Stimulated activated CD8-positive, alpha-beta memory T cell treated with anti-CD3 and anti-CD28 coated beads, Interleukin-12 subunit alpha, Interleukin-12 subunit beta, amount 100 ng/mL, for 4 hours (primary cell): ENCODE measurements around the gene CACNB2.
"Not testable (repeated sequence)": the region's sequence is repeated elsewhere in the genome, so short reads cannot be mapped to it uniquely, and the experiment has no call there.

Source experiments
- DNase-seq: peaks from one replicate; pipeline ENCODE4 v3.0.0-alpha.2; 2020; ENCODE audit warnings: low read depth

The CACNB2 gene

DNA sequence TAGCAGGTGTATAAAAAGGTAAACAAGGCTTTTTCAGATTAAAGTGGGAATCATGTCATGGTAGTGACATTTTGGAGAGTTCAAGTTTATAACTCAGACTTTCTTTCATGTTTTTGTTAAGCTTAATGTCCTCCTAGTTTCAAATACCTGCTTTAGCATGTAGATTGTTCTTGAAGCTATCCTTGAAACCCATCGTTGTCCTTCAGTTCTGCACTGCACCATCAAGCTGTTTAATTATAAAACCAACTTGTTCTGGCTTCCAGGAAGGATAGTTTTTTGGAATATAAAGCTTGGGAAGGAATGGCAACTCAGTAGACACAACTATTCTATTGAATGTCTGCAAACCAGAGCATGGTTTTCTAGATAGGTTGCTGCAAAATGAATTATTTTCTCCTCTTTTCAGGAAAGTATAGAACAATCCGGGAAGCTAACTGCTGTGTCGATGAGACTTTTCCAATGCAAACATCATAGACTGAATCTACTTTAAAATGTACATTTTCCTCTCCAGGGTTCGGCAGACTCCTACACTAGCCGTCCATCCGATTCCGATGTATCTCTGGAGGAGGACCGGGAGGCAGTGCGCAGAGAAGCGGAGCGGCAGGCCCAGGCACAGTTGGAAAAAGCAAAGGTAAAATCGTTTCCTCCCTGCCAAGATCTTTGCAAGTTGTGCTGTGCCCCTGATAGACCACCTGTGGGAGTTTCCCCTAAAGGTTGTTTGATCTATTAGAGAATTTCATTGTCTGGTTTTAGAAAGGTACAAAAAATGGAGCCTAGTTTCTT is 261.4 kb downstream of the CACNB2 start:
- DNase-seq = no peak

DNA sequence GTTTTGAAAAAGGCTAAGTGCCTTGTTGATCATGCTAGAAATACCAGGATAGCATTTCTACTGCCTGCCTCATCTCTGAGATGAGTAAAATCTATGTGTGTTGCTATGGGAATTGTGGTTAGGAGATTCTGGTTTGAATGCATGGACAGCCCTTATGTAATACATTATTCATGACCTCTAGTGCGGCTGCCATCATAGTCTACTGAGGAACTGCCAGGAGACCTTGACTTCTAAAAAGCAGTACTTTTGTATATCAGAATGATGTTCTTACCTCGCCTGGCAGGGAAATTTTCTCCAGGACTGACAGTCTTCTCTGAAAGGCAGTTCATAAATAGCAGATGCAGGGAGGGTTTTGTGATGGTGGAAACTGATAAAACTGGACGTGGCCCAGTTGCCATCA is 262.6 kb downstream of the CACNB2 start:
- no peak for DNase-seq

DNA sequence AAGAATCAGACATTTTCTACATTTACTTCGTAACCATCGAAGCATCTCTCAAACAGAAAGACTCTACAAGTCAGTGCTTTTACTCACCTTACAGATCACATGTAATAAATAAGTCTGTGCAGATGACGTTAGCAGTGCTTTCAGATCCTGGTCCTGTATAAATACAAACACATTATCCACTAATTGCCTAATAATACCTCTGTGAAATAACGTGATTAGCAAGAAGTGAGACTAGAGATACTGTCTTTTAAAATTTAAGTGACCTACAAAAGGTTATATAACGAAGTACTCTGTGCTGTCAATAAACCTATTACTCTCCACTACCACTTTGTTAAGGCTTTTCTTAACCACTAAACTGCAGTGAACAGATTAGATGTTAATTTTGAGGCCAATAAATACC is 264.3 kb downstream of the CACNB2 start:
- no peak for DNase-seq

GRCh38 chr10:18406136-18406535 is 265.9 kb downstream of the CACNB2 start:
- DNase-seq = no peak

DNA sequence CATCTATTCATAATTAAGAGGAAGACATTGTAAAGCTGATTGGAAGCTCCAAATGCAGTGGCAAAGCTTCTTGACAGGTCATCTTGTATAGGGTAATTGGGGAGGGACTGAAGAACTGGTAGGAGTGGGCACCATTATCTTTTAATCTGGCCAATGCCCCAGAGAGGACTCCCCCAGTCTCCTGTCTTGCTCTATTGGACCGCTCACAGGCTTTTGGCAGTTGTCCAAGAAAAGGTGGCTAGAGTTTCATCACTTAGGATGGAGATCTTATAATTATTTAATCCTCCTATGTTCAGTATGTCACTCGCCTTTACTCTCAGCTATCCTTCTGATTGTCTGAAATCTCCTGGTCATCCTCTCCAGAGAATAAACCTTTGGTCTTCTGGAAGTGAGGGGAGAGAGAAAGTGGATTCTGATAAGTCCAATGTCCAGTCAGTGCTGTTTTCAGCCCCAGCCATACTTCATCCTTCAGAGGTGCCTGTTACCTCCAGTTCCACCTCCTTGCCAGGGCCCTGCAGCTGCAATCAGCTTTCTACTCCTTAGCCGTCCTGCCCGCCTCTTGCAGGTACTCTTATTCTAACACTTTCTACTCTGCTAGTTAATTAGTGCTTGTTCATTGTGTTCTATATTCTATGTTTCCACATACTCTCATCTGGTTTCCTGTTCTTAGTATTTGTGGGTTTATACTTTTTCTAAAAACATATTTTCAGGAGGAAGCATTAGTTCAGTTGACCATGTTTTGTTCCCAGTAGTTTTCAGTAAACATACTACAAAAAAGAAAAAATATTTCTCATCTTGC is 269.6 kb downstream of the CACNB2 start:
- DNase-seq = no peak

GRCh38 chr10:18414061-18414460 is 273.8 kb downstream of the CACNB2 start:
- no peak for DNase-seq

- no peak for DNase-seq
Observed at GRCh38 chr10:18417950-18418527, 277.8 kb downstream of the CACNB2 start.

DNA sequence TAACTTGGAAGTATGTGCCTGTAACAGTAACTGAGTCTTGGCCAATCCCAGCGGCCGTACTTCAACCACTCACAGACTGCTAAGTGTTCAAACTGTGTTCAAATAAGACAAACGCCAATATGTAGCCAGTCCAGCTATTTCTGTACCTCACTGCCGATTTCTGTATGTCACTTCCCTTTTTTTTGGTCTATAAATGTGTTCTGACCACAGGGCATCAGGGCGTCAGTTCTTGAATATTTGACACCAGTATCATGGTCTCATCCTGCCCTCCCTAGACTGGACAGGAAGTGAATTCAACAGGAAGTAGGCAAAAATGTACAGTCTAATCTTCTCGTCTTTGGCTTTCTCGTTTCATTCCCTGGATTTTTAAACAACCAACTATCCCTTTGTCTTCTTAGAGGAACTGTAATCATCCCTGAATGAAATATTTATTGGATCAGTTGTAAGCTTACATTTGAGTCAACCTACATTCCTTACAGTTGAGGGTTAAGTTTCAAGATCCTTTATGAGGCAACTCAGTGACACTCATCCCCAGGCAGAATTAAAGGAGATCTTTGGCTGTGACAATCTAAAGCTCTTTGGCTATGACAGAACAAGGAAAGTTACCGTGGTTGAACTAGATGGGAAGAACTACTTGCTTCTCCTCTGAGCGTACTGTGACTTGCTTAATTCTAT is 278.5 kb downstream of the CACNB2 start:
- DNase-seq = no peak

DNA sequence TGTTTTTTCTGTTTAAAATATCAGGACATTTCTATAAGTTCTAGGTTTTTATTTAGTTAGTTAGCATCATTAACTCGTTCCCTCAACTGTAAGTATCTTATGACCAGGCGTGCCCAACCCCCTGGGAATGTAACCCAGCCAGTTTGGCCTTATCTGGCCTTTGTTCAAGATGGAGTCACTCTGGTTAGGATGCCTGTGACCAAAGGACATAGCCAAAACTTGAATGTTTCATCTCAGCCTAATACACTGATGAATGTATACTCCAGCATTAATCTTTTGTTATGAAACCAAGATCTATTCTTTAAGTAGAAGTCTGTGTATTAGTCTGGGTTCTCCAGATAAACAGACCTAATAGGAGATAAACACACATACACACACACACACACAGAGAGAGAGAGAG is 279.7 kb downstream of the CACNB2 start:
- DNase-seq = no peak

- DNase-seq = no peak
Observed at GRCh38 chr10:18421726-18422293, 281.6 kb downstream of the CACNB2 start.

DNA sequence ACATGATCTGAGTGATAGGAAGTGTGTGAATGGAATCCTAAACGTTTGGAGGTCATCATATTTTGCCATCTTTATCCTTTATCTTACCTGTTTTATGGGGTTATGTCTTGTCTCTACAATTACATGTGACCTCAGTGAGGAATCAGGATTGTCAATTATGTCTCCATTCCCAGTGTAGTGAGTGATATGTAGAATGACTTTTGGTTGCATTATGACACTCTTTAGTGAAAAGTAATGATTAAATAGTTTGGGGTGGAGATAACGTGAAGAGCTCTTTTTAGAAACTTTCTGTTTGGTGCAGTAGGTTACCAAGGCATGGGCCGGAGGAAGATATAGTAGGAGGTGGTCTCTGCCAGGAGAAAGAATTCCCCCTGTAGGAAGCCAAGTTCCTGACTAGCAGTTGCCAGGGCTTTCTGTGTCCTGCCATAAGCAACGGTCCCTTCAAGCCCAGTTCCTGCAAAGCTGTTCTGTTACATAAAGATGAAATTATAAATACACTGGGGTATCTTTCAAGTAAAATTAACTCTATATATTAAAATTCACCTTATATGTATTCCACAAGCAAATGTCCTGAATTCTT is 282.9 kb downstream of the CACNB2 start:
- DNase-seq = no peak

- DNase-seq = no peak
Observed at GRCh38 chr10:18424200-18424599, 284.0 kb downstream of the CACNB2 start.

- DNase-seq = no peak
Observed at GRCh38 chr10:18429335-18429734, 289.1 kb downstream of the CACNB2 start.

DNA sequence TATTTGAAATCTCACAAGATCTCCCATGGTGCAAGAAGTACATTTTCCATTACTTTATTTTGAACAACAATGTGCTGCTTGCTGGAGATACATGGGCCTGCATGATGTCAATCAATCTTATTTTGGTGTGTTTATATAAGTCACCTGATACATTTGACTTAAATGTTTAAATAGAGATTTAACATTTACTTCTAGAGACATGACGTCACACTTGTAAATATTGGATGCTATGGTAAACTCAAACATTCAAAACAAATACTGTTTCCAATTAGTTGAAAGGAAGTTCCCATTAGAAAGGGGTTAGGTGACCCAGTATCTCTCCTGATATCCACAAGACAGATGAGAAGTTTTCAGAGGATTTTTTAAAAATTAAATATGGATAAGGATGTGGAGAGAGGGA is 296.7 kb downstream of the CACNB2 start:
- DNase-seq = no peak

DNA sequence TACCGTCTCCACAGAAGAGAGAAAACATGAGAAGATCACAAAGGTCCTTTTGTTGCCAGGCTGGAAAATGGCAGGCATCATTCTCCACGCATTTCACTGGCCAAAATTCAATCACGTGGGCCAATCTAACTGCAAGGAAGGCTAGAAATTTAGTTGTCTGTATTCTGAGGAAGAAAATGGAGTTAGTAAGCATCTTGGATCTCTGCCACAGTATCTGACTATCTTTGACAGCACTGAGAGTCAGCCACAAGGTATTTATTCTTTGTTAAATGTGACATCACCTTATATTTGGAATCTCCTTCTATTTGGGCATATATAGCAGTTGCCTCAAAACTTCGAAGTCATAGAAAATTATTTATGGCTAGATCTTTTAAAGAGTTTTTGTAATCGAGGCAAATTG is 297.3 kb downstream of the CACNB2 start:
- DNase-seq = no peak

DNA sequence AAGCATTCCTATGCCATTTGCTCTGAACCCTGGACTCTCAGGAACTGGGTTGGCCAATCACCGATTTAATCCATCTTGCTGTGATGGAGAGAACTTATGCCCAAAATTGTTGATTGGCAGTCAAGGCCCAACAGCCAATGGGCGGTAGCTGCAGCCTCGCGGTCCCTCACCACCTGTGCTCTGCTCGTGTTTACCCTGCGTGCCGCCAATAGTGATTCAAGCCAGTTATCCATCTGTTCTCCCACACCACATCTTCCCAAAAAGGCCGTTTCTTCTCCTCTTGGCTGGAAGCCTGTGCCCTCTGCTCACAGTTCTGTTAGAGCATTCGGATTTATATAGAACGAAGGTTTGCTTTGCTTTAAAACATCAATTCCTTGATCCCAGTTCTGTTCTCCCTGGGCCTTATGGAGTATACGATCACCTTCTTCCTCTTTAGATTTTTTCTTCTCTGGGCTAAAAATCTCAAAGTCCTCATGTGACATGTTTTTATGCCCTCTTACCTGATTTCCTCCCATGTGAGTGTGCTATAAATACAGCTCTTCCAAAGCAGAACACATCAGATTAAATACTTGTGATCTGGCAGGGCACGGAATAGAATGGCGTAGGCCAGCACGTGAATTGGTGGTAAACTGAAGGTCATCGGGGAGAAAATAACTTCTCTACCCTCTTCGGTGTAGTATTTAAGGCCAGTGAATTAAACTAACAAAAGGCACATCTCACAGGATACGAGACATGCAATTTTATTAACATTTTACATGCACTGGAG is 298.3 kb downstream of the CACNB2 start:
- DNase-seq = no peak

GRCh38 chr10:18439601-18440000 is 299.4 kb downstream of the CACNB2 start:
- no peak for DNase-seq

DNA sequence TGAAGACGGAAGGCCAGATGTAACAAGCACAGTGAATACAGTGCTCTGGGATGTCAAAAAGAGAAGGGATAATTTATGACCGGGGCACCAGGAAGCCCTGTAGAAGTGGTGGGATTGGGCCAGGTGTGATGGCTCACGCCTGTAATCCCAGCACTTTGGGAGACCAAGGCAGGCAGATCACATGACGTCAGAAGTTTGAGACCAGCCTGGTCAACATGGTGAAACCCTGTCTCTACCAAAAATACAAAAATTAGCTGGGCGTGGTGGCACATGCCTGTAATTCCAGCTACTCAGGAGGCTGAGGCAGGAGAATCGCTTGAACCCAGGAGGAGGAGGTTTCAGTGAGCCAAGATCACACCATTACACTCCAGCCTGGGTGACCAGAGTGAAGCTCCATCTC is 305.4 kb downstream of the CACNB2 start:
- not testable (repeated sequence) for DNase-seq

GRCh38 chr10:18446205-18446604 is 306.0 kb downstream of the CACNB2 start:
- DNase-seq = no peak

DNA sequence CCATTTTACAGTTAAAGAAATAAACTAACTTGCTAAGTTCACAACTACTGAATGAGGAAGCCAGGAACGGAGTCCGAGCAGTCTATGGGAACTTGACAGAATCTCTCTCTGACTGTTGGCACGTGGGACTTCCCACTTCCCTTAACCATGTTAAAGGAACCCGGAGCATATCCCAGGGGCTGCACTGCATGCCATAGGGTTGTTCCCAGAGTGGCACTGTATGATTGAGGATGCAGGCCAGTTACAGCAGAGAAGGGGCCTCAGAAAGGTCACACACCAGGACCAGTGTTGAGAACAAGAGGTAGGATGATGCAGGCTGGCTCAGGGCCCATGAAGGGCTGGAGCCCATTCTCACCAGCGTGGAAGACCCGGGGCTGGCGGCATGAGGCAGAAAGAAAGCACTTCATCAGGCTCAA is 309.4 kb downstream of the CACNB2 start:
- DNase-seq = no peak

GRCh38 chr10:18450298-18450697 is 310.1 kb downstream of the CACNB2 start:
- no peak for DNase-seq
